ENCODE results near the gene TREM2.

Gene TREM2

GRCh38 chr6:41162687-41163418 lies at the start of gene TREM2:
TSS of gene TREM2 (minus strand) at chr6:41163116. CDS start at chr6:41163082, 34 bp downstream.
- TF ChIP-seq CTCF (IDR thresholded peaks at IDR 0.05; ENCODE audit: low read depth, low read length, missing control alignments): no peak
- H3K4me3 ChIP-seq (replicated peaks; ENCODE audit: low read depth, low read length): no peak within 1 kb of the TSS
- no peak for DNase-seq (ENCODE audit: extremely low read depth, low read depth)

GRCh38 chr6:41209547-41210320 lies 46.8 kb upstream of the TREM2 start:
- no peak overlapping the region for H3K4me3 ChIP-seq (replicated peaks; ENCODE audit: low read depth, low read length)
- DNase-seq (ENCODE audit: extremely low read depth, low read depth): no peak
- no peak for TF ChIP-seq CTCF (IDR thresholded peaks at IDR 0.05; ENCODE audit: low read depth, low read length, missing control alignments)

- TF ChIP-seq CTCF (IDR thresholded peaks at IDR 0.05; ENCODE audit: low read depth, low read length, missing control alignments): no peak
- H3K4me3 ChIP-seq (replicated peaks; ENCODE audit: low read depth, low read length): no peak overlapping the region
- DNase-seq (ENCODE audit: extremely low read depth, low read depth): no peak
These were observed 45.7 kb upstream of the TREM2 start for GRCh38 chr6:41208439-41209106.

GRCh38 chr6:41204156-41204555 lies 41.2 kb upstream of the TREM2 start:
- H3K4me3 ChIP-seq (replicated peaks; ENCODE audit: low read depth, low read length): no peak overlapping the region
- no peak for TF ChIP-seq CTCF (IDR thresholded peaks at IDR 0.05; ENCODE audit: low read depth, low read length, missing control alignments)
- no peak for DNase-seq (ENCODE audit: extremely low read depth, low read depth)

GRCh38 chr6:41201764-41202173 lies 38.9 kb upstream of the TREM2 start:
- no peak for DNase-seq (ENCODE audit: extremely low read depth, low read depth)
- no peak for TF ChIP-seq CTCF (IDR thresholded peaks at IDR 0.05; ENCODE audit: low read depth, low read length, missing control alignments)
- no peak overlapping the region for H3K4me3 ChIP-seq (replicated peaks; ENCODE audit: low read depth, low read length)

- H3K4me3 ChIP-seq (replicated peaks; ENCODE audit: low read depth, low read length): no peak within 1 kb of the TSS
- TF ChIP-seq CTCF (IDR thresholded peaks at IDR 0.05; ENCODE audit: low read depth, low read length, missing control alignments): no peak
- DNase-seq (ENCODE audit: extremely low read depth, low read depth): no peak
These were observed 38.2 kb upstream of the TREM2 start, which contains the start of gene TREML2 for GRCh38 chr6:41200901-41201763. TSS of gene TREML2 (minus strand) at chr6:41201149. CDS start at chr6:41201008, 141 bp downstream.
